OCI-LY3 (cell line): ENCODE data around the gene LIX1.

Source experiments
- CTCF ChIP-seq: fragments of 200-600, 300-600 bp; sonication (generic); IDR thresholded peaks from 2 replicates; pipeline ENCODE4 v1.5.1; 2014; ENCODE audit warnings: antibody characterized with exemption, low read length, low read depth
- EZH2phosphoT487 ChIP-seq: fragments of 200-600 bp; shearing (Covaris generic); IDR thresholded peaks from 2 replicates; pipeline ENCODE4 v1.6.1; 2018; ENCODE audit warnings: antibody characterized with exemption, mixed run types, low read depth

GRCh38 chr5:97142521-97143254, at the start of gene LIX1:
- TF ChIP-seq CTCF (peak; percentile 70), EZH2phosphoT487 (no peak)
